GM12874 (cell line): ENCODE data around the gene ECD.

Source experiments
- CTCF ChIP-seq: IDR thresholded peaks from 2 replicates; pipeline ENCODE4 v1.5.1; 2011; ENCODE audit warnings: low read depth, mild to moderate bottlenecking, control low read depth, low read length, moderate library complexity; ENCODE audit not compliant: insufficient read depth

Gene ECD

DNA sequence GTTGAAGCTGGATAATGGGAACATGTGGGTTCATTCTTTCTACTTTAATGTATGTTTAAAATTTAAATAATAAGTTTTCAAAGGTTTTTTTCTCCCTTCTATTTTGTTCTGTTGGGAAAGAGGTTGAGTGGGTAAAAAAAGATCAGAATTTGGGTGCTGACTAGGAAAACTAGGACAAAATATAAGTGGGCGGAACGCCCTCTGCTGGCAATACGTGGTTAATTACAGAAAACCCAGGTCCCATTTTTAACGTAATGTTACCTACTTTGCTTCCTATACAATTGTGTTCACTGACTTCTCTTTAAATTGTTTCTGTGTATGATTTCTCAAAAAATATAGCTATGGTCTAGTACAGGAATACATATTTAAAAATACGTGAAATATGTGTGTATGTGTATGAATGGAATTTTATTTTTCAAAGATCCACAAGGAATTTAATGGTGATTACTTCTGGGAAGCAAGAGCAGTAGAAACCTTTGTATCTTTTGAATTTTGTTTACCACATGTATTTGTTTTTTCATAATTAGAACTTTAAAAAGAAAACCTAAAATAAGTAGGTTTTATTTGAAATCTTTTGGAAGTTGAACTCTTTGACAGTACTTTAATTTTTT is 8.7 kb downstream of the ECD start:
- peak; percentile 62 for TF ChIP-seq CTCF

DNA sequence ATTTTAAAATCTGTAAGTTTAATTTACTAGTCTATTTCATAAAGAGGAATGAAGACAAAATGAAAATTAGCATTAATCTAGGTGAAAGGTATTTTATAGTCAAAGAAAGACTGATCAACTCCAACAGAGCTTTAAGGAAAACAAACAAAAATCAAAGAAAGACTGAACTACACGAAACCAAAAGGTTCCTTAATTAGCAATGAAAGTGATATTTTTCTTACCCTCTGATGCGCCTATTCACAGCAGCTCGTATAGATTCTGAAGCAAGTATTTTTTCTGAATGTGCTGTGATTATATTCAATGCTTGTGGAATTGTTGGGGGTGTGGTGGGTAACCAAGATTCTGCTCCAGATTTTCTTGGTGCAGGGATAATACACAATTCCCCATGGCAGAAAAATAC is 11.8 kb downstream of the ECD start:
- no peak for TF ChIP-seq CTCF

GRCh38 chr10:73152009-73152408 is 15.8 kb downstream of the ECD start:
- no peak for TF ChIP-seq CTCF

- no peak for TF ChIP-seq CTCF
Measured at GRCh38 chr10:73141603-73142002, 26.2 kb downstream of the ECD start.

DNA sequence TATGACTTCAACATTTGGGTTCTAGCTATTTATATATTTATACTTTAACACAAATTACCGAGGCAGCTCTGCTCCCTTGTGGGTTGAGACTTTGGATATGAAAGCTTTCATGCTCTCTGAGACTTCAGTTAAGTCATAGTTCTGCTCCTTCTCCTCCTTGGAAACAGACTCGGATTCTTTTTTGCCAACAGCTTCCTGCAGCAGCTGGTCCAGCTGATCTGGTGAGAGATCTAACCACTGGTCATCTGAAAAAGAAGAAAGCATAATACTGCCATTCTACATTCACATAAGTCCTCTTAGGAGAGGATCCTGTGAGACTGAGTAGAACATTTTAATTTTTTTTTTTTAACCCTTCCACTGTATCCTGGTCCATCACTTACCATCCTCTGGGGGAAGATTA is 28.6 kb downstream of the ECD start:
- TF ChIP-seq CTCF = no peak

- TF ChIP-seq CTCF = no peak
Measured at GRCh38 chr10:73136627-73137026, 31.2 kb downstream of the ECD start.

- TF ChIP-seq CTCF = no peak
Measured at GRCh38 chr10:73134727-73135126, 33.1 kb downstream of the ECD start.
